Heart left ventricle (tissue), 13 donors: ENCODE results near the gene PDGFD.

Experiments used
- POLR2A ChIP-seq, 2 donors: fragments of 450-650 bp; IDR thresholded peaks; one replicate each; pipeline ENCODE4 v1.6.1; 2017; ENCODE audit warnings: antibody characterized with exemption in 2 of 2, mild to moderate bottlenecking in 2 of 2, moderate library complexity in 2 of 2
- TF ChIP-seq, protein P1 (sequence below), 12 donors: fragments of 200-600 bp; sonication (generic) in 4 of 12; IDR thresholded peaks; one replicate each; pipeline versions ENCODE4 v1.5.0 to v1.8.0; 2018 to 2022; ENCODE audit warnings: antibody characterized with exemption in 12 of 12, mild to moderate bottlenecking in 5 of 12
- donor health status: ischemic (EF 13 %, LVEDD 7.1; RV severe dilation, severe dysfunction).
- donor health status: DM: no; HTN: yes; CAD: no.
- donor health status: DM: no; HTN: no; CAD: no.
- donor health status: ischemic (EF 25% LVEDD 6.9; RV normal size, moderate dysfunction).
- donor health status: ischemic (EF 25% LVEDD 5.7; RV mildly dilated, moderate dysfunction).
- donor health status: ischemic (EF 35%, LVEDD 5.7; RV mildly dilated, moderate dysfunction).
- donor health status: nonischemic (EF 11% LVEDD 7.7; RV severe dilation, severe dysfunction).
- donor health status: DM: yes; HTN: yes; CAD: no.
- donor health status: PGD.
- donor health status: ischemic (EF 29% LVEDD 5.4; RV normal size, mild dysfunction).
- donor health status: nonischemic (EF 23%, LVEDD 6.1; RV moderate dilation, normal function).

- TF ChIP-seq, protein P1, sequence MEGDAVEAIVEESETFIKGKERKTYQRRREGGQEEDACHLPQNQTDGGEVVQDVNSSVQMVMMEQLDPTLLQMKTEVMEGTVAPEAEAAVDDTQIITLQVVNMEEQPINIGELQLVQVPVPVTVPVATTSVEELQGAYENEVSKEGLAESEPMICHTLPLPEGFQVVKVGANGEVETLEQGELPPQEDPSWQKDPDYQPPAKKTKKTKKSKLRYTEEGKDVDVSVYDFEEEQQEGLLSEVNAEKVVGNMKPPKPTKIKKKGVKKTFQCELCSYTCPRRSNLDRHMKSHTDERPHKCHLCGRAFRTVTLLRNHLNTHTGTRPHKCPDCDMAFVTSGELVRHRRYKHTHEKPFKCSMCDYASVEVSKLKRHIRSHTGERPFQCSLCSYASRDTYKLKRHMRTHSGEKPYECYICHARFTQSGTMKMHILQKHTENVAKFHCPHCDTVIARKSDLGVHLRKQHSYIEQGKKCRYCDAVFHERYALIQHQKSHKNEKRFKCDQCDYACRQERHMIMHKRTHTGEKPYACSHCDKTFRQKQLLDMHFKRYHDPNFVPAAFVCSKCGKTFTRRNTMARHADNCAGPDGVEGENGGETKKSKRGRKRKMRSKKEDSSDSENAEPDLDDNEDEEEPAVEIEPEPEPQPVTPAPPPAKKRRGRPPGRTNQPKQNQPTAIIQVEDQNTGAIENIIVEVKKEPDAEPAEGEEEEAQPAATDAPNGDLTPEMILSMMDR (IDR thresholded peaks at IDR 0.05), result no peak
- no peak for TF ChIP-seq POLR2A (IDR thresholded peaks at IDR 0.05)
These were observed 163.1 kb downstream of the PDGFD start for GRCh38 chr11:104000798-104001197.
